Forelimb muscle (tissue), 1 donor: ENCODE measurements around the gene CD55. TPM values are rescaled to one million over a fixed set of nuclear protein-coding genes. Genes with fewer than 3 reads are reported as not detected.

Source experiments
- DNase-seq: peaks from one replicate; pipeline ENCODE4 v3.0.0-alpha.2; 2013; ENCODE audit warnings: low read depth
- polyA plus RNA-seq: library from polyadenylated mRNA; unstranded; fragments of 120-200 nt; gene quantifications from one replicate; pipeline ENCODE4 v1.2.1, GENCODE V29; 2013; ENCODE audit not compliant: insufficient read length

Gene CD55
- polyA plus RNA-seq, 1 donor: 15.2 TPM

- DNase-seq: no peak
Measured at GRCh38 chr1:207362962-207363860, 41.7 kb downstream of the CD55 start.

GRCh38 chr1:207363871-207364270, 42.4 kb downstream of the CD55 start:
- DNase-seq: no peak

DNA sequence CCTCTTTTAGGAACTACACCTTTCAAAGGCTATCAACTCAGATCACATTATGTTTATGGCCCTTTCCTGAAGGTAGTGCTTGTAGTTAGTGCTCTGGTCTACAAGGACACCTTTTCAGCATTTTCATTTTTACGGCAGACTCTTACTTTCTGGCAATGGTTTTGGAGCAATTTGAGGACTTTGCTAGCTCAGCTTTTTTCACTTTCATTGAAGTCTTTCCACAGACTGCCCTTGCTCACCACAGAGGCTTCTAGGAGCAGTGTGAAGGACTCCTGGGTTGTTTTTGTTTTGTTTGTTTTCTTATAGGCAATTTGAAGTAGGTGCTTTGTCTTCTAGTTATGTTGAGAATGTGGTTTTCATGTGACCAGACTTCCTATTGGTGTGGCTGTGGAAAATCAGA, 43.1 kb downstream of the CD55 start:
- DNase-seq: no peak

DNA sequence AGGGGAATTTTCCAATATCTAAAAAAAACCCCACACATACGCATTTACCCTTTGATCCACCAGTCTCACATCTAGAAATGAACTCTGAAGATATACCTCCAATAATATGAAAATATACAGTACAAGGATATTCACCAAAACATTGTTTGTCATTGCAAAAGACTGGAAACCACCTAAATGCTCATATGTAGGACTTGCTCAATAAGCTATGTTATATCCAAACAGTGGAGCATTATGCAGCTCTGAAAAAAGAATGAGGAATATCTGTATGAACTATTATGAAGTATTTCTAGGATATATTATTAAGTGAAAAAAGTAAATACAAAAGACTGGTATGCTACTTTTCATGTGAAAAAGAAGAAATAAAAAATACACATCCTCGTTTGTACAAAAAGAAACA, 43.6 kb downstream of the CD55 start:
- no peak for DNase-seq

- no peak for DNase-seq
Measured at GRCh38 chr1:207366022-207366421, 44.5 kb downstream of the CD55 start.

GRCh38 chr1:207388721-207389120, 67.2 kb downstream of the CD55 start:
- DNase-seq: no peak

DNA sequence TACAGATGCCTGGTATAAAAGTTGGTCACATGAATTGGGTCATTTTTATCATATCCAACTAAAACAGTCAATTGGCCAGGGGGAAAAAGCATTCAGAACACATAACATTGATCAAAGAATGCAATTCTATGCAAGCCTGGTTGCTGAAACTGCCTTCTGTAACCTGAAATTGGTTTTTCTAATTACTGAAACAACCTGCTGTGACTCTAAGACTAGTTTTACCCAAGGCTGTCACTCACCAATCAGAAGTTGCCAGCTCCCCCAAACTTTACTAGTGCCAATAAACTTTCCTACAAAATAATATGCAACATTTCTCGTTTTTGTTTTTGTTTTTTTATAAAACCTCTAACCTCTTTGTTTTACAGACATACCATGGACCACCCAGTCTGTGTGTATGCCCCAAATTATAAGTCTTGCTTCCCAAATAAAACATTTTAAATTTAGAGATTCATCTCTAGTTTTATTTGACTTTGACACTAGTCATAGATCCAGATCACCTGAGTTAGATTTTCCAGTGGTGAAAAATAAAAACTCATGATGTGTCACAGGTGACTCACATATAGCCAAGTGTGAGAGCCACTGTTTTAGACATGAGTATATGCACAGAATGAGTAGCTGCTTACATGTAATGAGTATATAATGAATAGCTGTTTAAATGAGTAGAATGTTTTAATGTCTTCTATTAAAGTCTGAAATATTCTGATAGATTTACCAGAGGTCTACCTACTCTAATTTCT, 68.4 kb downstream of the CD55 start:
- no peak for DNase-seq

DNA sequence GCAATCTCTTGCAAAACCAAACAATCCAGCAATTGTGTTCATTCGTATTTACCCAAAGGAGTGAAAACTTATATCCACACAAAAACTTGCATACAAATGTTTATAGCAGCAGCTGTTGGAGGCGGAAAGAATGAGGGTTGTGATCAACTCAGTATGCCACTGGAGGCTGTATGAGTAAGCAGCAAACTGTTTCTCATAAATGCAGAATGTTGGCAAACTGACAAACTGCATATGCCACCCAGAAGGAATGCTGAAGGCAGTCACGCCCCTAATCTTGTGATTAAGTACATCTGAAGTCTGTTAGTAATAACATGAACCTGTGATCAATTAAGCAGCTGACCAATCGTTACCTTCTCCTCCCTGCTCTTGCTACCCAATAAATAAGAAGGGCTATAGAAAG, 72.1 kb downstream of the CD55 start:
- DNase-seq: no peak

DNA sequence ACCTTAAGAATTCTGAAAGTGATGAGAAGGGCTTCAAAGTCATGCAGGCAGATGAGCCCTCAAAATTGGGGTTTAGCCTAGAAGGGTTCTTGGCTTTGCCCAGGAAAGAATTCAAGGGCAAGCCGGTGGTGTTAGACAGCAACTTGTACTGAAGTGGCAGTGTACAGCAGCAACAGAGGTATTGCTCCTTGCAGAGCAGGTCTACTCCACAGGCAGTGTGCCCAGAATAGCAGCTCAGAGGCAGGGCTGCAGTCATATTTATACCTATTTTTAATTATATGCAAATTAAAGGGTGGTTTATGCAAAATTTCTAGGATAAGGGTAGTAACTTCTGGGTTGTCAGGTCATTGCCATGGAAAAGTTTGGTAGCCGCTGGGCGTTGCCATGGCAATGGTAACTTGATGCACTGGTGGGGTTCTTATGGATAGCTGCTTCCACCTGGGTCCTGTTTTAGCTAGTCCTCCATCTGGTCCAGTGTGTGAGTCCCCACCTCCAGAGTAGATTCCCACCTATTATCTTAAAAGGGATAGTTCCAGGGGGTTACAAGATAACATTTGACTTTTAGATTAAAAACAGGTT, 74.8 kb downstream of the CD55 start:
- no peak for DNase-seq

DNA sequence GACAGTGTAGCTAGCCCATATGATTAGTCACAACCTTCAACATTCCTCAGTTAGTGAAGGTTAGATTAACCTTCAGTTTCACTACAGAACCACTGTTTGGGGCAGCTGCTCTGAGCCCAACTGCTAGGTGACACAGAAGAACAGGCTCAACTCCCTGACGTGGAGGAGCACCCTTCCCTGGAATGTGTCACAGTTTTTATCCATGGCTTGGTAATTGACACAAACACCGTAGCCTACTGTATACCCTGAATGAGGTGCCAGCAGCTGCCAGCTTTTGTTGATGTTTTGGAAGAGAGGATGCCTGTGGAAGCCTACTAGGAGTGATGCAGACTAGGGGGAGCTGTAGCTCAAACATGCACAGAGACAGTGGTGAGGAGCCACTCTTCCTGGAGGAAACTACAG, 76.0 kb downstream of the CD55 start:
- DNase-seq: no peak

- DNase-seq: no peak
Measured at GRCh38 chr1:207398986-207399385, 77.5 kb downstream of the CD55 start.

- no peak for DNase-seq
Measured at GRCh38 chr1:207401578-207401977, 80.1 kb downstream of the CD55 start.

- DNase-seq: no peak
Measured at GRCh38 chr1:207402744-207403143, 81.3 kb downstream of the CD55 start.

DNA sequence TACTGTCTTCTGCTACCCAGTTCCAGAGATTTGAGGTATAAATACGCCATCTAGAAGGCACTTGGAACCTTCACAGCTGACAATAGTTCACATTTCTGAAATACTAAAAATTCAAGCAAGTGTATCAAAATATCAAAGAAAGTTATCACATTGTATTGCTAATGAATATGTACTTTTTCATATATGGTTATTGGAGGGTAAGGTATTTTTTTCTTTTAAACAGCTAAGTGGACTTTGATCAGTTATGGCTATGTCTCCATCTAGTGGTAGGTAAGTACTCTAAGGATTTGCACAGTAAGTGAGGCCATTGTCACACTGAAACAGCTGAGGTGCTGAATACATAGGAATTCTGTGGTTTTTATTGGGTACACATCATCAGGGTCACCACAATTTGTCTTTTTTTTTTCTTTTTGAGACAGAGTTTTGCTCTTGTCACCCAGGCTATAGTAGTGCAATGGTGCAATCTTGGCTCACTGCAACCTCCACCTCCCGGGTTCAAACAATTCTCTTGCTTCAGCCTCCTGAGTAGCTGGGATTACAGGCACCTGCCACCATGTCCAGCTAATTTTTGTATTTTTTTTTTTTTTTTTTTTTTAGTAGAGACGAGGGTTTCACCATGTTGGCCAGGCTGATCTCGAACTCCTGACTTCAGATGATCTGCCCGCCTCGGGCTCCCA, 83.5 kb downstream of the CD55 start:
- DNase-seq: peak; percentile 47

DNA sequence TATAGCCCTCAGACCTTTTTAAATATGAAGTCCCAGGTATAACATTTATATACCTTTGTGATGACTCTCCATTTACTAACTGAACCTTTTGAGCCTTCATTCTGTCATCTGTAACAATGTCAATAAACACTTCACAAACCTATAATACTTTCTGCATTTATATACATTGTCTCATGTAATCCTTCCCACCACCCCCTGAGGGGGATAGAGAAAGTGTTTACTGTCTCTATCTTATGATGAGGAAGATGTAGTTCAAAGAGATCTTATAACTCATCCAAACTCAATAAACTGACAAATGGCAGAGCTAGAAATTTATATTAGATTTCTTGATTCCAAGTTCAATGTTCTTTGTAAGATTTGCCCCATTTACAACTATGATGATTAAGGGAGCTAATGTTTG, 84.3 kb downstream of the CD55 start:
- no peak for DNase-seq

DNA sequence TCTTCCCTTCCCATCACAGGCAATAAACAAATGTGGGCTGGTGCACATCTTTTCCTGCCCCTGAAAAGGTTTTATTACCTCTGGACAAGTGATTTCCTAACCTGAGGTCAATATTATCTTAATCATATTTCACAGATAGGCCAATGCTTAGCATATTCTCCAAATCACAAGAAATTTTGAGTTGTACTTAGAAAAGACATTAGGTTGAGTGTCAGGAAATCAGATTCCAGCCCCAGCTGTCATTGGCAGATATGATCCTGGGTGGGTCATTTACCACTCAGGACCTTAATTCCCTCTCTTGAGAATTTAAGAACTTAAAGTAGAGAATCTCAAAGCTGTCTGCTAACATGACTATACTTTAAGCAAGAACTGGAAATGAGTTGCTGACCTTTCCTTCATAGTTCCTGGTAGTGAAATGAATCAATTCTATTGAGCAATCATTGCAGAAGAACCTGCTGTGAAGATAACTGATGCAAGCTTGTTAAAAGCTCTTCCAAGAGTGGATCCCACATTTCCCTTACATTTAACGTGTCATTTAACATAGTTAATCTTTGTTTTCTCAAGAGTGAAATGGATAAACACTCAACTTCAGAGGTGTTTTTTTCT, 86.3 kb downstream of the CD55 start:
- no peak for DNase-seq

Other genes starting within 250 kb of the CD55 start
- gene C4BPB, start 232.8 kb upstream of the CD55 start, polyA plus RNA-seq: 0.18 TPM
- 0.47 TPM for gene C4BPA, start 217.4 kb upstream of the CD55 start, polyA plus RNA-seq
- gene CR2, start 132.7 kb downstream of the CD55 start, polyA plus RNA-seq: 0.04 TPM
- gene CR1, start 174.5 kb downstream of the CD55 start, polyA plus RNA-seq: 0.78 TPM